Embryonic facial prominence (tissue), 1 donor: ENCODE data around the gene NAGS.
"Not testable (repeated sequence)": the region's sequence is repeated elsewhere in the genome, so short reads cannot be mapped to it uniquely, and the experiment has no call there.

Experiments
- DNase-seq: peaks from one replicate; pipeline ENCODE4 v3.0.0-alpha.2; 2016; ENCODE audit errors: extremely low spot score

The NAGS gene, protein sequence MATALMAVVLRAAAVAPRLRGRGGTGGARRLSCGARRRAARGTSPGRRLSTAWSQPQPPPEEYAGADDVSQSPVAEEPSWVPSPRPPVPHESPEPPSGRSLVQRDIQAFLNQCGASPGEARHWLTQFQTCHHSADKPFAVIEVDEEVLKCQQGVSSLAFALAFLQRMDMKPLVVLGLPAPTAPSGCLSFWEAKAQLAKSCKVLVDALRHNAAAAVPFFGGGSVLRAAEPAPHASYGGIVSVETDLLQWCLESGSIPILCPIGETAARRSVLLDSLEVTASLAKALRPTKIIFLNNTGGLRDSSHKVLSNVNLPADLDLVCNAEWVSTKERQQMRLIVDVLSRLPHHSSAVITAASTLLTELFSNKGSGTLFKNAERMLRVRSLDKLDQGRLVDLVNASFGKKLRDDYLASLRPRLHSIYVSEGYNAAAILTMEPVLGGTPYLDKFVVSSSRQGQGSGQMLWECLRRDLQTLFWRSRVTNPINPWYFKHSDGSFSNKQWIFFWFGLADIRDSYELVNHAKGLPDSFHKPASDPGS

DNA sequence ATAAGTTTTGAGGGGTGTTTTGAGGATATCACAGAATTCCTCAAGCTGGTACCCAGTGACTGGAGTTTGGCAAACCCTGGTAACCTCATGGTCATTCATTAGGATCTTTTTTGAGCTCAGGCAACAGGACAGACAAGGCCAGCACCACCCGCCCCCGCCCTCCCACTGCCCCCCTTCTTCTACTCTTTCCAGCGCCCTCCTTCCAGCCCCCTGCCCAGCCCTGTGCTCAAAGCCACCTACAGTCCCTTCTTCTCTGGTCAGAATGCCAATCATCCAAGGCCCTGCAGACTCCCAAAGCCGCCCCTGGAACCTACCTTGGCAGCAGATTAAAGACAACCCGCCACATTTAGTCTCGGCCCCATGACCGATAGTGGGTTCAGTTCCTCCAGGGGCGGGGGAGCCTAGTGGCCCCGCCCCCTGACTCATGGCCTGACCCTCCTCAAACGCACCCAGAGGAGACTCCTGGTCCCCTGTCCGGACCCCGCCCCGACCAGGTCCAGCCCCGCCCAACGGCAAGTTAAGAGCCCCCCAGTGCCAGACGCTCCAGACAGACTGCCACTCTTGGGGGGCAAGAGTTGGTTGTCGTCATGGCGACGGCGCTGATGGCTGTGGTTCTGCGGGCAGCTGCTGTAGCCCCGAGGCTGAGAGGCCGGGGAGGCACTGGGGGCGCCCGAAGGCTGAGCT lies at the start of gene NAGS:
Gene NAGS (plus strand): TSS at position 546 of the 684 bp plus-strand sequence. CDS start 42 bp downstream, at position 588.
- no peak for DNase-seq

- DNase-seq = no peak
These were observed 48.2 kb upstream of the NAGS start for GRCh38 chr17:43956222-43956621.

DNA sequence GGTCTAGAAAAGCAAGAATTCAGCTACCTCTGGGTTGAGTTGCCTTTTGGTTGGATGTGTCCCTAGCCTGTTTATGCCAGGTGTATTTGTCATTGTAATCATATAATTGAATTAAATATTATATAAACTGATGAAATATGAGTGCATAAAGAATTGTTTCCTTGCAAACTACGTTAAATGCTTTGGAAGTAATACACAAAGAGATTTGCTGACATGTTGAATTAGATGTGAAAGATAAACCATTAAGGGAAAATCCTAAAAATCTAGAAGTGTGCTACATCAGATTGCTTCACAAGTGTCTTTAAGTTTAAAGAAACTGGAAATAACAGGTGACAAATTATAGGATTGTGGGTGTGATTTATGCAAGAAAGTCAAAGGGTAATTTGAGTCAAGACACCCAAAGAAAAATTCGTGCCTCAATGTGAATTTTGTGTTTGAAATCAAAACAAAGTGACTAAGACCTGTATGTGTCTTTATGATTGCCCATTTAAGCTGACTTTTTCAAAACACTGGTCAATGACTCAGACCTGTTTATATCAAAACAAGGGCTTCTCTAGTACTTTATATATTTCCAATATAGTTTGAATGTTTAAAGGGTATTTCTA lies 45.6 kb upstream of the NAGS start:
- DNase-seq = no peak

- DNase-seq = not testable (repeated sequence)
These were observed 43.1 kb upstream of the NAGS start for GRCh38 chr17:43961292-43961691.

DNA sequence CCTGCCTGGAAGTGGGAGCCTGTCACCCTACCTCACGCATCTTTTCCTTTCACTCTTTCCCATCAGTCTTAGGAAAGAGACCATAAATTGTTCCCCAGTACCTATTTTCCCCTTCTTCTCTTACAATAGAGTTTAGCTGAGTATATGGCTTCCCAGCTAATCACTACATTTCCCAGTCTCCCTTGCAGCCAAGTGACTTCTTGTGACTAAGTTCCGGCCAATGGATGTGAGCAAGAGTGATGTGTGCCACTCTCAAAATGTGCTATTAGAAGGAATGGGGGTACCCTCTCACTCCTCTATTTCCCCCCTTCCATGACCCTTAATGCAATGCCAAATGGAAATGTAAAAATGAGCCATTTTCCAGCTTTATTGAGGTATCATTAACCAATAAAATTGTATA lies 42.5 kb upstream of the NAGS start:
- DNase-seq = no peak

DNA sequence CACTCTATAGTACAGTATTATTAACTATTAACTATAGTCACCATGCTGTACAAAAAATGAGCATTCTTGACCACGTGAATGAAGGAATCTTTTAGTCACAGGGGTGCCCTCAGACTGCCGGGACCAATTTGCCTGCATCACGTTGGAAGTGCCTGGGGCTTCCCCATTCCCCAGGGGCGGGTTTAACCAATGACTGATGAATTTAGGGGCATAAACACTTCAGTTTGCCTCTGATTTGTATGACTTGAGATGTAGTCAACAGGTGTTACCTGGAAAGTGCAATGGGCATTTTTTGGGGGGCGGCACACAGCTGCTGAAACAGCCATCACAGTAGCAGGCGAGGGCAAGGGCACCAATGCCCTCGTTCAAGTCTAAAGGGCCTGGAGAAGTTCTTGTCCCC lies 41.9 kb upstream of the NAGS start:
- DNase-seq = no peak

- no peak for DNase-seq
These were observed 38.1 kb upstream of the NAGS start for GRCh38 chr17:43966276-43966675.

GRCh38 chr17:43967251-43967875 lies 37.1 kb upstream of the NAGS start:
- no peak for DNase-seq

DNA sequence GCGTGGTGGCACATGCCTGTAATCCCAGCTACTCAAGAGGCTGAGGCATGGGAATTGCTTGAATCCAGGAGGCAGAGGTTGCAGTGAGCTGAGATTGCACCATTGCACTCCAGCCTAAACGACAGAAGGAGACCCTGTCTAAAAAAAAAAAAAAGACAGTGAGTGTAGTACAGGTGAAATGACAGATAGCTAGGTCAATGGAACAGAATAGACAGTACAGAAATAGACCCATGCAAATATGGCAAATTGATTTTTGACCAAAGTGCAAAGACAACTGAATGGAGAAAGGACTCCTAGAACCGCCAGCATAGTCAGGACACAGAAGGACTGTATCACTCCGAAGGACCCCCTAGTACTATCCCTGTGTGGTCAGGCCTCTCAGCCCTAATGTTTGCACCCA lies 34.1 kb upstream of the NAGS start:
- DNase-seq = no peak

DNA sequence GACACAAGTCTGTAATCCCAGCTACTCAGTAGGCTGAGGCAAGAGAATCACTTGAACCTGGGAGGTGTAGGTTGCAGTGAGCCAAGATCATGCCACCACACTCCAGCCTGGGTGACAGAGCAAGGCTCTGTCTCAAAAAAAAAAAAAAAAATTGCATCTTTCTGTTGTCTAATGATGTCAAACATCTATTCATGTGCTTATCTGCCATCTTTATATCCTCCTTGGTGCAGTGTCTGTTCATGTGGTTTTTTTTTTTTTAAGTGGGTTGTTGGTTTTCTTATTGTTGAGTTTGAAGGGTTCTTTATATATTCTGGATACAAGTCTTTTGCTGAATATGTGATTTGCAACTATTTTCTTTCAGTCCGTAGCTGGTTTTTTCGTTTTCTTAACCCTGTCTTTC lies 33.0 kb upstream of the NAGS start:
- not testable (repeated sequence) for DNase-seq

DNA sequence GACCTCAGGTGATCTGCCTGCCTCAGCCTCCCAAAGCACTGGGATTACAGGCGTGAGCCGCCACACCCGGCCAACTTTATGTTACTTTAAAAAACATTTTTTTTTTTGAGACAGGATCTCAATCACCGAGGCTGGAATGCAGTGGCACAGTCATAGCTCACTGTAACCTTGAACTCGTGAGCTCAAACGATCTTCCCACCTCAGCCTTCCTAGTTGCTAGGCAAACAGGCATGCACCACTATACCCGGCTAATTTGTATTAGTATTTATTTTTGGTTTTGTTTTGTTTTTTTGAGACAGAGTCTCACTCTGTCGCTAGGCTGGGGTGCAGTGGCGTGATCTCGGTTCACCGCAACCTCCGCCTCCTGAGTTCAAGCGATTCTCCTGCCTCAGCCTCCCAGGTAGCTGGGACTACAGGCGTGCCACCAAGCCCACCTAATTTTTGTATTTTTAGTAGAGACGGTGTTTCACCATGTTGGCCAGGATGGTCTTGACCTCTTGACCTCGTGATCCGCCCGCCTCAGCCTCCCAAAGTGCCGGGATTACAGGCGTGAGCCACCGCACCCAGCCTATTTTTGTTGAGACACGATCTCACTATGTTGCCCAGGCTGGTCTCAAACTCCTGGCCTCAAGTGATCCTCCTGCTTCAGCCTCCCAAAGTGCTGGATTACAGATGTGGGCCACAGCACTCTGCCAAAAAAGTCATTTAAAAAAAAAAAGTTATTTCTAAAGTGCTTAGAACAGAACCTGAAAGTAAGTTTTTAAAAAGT lies 31.8 kb upstream of the NAGS start:
- not testable (repeated sequence) for DNase-seq

- DNase-seq = no peak
These were observed 29.8 kb upstream of the NAGS start for GRCh38 chr17:43974382-43975266.

GRCh38 chr17:43975898-43976297 lies 28.5 kb upstream of the NAGS start:
- DNase-seq = no peak

GRCh38 chr17:43976963-43977837 lies 27.2 kb upstream of the NAGS start:
- no peak for DNase-seq

DNA sequence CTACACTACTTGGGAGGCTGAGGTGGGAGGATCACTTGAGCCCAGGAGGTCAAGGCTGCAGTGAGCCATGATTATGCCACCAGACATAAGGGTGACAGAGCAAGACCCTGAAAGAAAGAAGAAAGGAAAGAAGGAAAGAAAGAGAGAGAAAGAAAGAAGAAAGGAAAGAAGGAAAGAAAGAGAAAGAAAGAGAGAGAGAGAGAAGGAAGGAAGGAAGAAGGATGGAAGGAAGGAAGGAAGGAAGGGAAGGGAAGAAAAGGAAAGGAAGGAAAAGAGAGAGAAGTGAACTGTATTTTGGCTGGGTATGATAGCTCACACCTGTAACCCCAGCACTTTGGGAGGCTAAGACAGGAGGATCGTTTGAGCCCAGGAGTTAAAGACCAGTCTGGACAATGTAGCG lies 26.3 kb upstream of the NAGS start:
- no peak for DNase-seq

DNA sequence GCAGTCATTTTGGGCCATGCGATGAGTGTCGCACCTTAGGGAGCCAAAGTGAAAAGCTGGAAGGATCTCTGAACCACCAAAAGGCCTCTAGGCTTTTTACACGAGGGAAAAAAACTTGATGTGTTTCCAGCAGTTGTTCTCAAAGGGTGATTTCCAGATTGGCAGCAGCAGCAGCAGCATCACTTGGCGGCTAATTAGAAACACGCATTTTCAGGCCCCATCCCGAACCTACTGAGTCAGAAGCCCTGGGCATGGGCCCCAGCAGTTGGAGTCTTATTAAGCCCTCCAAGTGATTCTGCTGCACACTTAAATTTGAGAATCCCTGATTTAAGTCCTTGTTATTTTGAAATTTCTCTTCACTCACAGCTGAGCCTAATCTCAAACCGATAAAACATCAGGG lies 25.4 kb upstream of the NAGS start:
- no peak for DNase-seq

DNA sequence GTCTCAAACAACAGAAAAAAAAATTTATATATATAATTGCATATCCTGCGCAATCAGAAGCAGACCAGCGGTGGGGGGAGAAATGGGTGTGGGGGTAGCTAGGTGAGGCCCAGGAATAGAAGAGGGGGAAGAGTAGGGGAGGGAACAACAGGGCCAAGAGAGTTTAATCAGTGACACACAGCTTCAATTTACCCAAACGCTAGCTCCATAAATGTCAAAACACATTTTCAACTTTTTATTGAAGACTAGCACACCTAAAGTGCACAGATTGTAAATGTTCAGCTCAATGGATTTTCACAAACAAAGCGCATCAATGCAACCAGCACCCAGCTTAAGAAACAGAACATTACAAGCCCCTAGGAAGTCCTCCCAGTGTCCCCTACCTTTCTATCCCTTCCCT lies 24.8 kb upstream of the NAGS start:
- DNase-seq = no peak

GRCh38 chr17:43982171-43982570 lies 22.3 kb upstream of the NAGS start:
- no peak for DNase-seq

GRCh38 chr17:43983196-43983514 lies 21.3 kb upstream of the NAGS start:
- DNase-seq = no peak
